A673 (cell line): ENCODE measurements around the gene TAOK3.

Experiments used
- CTCF ChIP-seq: fragments of 300-800, 200-600 bp; sonication (generic); conservative IDR thresholded peaks from 2 replicates; pipeline ENCODE4 v1.5.1; 2017; ENCODE audit warnings: low read depth, mild to moderate bottlenecking, antibody characterized with exemption, low read length, moderate library complexity, mixed read lengths
- EZH2 ChIP-seq: fragments of 200-600 bp; sonication (generic); IDR thresholded peaks from 2 replicates; pipeline ENCODE4 v1.6.1; 2017; ENCODE audit warnings: borderline replicate concordance, low read depth, mild to moderate bottlenecking, mixed read lengths, antibody characterized with exemption, low read length; ENCODE audit not compliant: poor library complexity, severe bottlenecking

- TF ChIP-seq CTCF (peak; percentile 58), EZH2 (no peak)
Observed at GRCh38 chr12:118299791-118300460, 72.8 kb downstream of the TAOK3 start.
